Stimulated activated CD8-positive, alpha-beta memory T cell treated with anti-CD3 and anti-CD28 coated beads, Interleukin-15, amount 100 ng/mL, for 4 hours (primary cell): ENCODE data around the gene ABHD8.

Source experiments
- DNase-seq, 2 donors: peaks; one replicate each; pipeline ENCODE4 v3.0.0-alpha.2; 2020; ENCODE audit warnings: low read depth in 2 of 2

The ABHD8 gene, protein sequence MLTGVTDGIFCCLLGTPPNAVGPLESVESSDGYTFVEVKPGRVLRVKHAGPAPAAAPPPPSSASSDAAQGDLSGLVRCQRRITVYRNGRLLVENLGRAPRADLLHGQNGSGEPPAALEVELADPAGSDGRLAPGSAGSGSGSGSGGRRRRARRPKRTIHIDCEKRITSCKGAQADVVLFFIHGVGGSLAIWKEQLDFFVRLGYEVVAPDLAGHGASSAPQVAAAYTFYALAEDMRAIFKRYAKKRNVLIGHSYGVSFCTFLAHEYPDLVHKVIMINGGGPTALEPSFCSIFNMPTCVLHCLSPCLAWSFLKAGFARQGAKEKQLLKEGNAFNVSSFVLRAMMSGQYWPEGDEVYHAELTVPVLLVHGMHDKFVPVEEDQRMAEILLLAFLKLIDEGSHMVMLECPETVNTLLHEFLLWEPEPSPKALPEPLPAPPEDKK

GRCh38 chr19:17303167-17303939, at the start of gene ABHD8:
Gene ABHD8, minus strand, starts transcription at chr19:17303425. Its CDS starts 1,809 bp downstream, at chr19:17301616.
- DNase-seq = peak; percentile 80 to 87

DNA sequence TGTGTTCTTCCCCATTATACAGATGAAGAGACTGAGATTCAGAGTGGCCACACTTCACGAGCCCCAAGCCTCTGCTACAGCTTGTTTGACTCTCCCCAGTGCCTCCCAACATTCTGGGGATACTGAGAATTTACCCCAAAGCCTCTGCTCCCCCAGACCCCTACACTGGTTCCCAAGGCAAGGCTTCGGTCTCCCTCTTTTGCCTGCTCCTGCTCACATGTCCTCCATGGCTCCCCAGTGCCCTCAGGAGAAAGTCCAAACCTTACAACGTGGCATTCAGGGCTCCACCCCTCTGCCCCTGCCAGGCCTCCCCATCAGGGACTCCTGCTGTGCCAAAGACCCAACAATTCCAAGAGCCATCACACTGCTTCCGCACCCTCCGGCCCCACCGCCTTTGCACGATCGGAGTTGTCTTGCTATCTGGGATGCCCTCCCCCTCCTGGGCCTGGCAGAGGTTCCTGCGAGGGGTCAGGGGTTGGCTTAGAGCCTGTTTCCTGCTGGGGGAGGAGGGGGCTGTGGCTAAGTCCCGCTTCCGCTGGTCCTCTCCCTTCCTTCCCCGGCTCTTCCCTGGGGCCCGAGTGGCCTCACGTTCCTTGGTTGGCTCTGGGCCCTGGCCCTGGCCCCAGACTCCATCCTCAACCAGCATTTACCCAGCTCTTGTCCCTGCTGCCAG, 49.5 kb upstream of the ABHD8 start:
- no peak for DNase-seq

- DNase-seq = no peak
These were observed 48.7 kb upstream of the ABHD8 start for GRCh38 chr19:17351815-17352435.

DNA sequence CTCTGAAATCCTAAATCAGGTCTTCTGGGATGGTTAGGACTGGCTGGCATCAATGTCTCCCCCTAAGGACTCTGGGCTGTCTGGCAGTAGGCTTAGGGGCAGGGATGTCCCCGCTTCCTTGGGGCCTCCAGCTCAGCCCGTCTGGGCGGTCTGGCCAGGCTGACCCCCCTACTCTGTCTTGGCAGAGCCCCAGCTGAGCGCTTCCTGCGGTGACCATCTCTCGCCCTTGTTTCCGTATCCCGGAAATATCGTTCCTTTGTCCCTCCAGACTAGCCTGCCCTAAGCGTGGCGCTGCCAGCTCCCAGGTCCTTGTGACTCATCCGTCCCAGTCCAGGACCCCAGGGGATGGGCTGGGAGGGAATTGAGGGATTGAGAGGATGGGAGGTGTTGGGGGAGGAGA, 45.5 kb upstream of the ABHD8 start:
- DNase-seq = no peak

DNA sequence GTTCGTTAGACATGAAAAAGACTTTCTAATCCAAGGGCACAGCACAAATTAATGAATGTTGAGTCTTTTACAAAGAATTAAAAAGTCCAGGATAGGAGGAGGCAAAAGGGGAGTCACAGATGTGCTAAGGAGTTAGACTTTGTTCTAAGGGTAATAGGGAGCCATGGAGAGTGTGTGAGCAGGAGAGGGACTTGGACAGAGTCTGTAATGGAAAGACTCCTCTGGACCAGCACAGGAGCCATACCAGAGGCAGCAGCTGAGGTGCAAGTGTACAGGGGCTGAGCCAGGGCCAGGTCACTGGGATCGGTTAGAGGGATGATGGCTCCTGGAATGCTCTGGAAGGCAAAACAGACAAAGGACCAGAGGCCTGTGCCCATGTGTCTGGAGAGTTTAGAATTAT, 44.7 kb upstream of the ABHD8 start:
- no peak for DNase-seq

- DNase-seq = no peak
These were observed 44.1 kb upstream of the ABHD8 start for GRCh38 chr19:17347361-17347760.

DNA sequence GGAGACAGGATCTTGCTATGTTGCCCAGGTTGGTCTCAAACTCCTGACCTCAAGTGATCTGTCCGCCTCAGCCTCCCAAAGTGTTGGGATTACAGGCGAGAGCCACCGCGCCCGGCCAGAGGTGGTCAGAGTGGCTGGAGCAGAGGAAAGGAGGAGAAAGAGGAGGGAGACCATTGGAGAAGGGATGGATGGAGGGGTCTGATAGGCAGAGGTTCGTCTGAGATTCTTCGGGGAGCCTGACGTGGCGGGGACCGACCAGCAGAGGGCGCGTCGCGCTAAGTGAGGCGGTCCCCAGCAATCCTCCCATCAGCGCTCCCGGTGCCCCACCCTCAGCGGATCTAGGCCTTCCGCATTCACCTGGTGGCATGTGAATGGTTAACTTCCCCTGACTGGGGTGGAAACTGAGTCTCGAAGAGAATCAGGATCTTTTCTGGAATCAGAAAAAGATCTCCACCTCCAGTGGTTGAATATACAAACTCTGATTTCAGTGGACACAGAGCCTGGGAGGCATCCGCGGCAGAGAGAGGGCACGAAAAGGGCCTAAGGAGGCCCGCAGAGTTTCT, 43.0 kb upstream of the ABHD8 start:
- peak in 1 of 2 donors; percentile 34 for DNase-seq

GRCh38 chr19:17341845-17342244, 38.6 kb upstream of the ABHD8 start:
- DNase-seq = no peak

DNA sequence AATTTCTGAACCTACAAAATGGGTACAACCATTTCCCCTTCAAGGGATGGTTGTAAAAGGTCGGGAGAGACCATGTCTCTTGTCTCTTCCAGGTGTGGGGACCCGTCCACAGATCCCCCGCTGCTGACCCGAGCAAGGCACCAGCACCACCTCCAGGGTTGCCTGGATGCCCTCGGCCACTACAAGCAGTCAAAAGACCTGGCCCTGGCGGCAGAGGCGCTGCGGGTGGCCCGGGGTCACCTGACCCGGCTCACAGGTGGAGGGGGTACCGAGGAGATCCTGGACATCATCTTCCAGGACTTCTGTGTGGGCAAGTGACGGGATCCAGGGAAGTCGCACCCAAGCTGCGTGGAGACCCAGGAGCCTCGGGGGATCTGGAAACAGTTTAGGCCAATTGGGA, 38.2 kb upstream of the ABHD8 start:
- no peak for DNase-seq

GRCh38 chr19:17340871-17341357, 37.7 kb upstream of the ABHD8 start:
- no peak for DNase-seq

DNA sequence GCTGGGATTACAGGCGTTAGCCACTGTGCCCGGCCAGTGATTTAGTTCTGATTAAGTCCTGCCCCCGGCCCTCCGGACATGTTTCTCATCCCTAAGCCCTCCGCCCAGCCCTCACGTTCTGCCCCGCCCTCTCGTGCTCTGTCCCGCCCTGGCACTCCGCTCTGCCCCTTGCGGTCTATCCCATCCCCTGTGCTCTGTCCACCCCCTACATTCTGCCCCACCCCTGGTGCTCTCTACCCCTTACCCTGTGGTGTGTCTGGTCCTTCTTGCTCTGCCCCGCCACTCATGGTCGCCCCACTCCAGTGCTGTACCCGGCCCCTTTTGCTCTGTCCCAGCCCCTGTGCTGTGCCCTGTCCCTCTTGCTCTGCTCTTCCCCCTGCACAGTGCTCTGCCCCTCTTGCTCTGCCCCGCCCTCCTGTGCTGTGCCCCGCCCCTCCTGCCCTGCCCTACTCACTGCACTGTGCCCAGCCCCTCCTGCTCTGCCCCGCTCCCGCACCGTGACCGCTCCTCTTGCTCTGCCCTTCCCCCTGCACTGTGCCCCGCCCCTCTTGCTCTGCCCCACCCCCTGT, 37.2 kb upstream of the ABHD8 start:
- no peak for DNase-seq

GRCh38 chr19:17339088-17339741, 36.0 kb upstream of the ABHD8 start:
- DNase-seq = no peak

- no peak for DNase-seq
These were observed 35.3 kb upstream of the ABHD8 start for GRCh38 chr19:17338433-17339078.

- DNase-seq = peak in 1 of 2 donors; percentile 11
These were observed 34.6 kb upstream of the ABHD8 start for GRCh38 chr19:17337675-17338432.

DNA sequence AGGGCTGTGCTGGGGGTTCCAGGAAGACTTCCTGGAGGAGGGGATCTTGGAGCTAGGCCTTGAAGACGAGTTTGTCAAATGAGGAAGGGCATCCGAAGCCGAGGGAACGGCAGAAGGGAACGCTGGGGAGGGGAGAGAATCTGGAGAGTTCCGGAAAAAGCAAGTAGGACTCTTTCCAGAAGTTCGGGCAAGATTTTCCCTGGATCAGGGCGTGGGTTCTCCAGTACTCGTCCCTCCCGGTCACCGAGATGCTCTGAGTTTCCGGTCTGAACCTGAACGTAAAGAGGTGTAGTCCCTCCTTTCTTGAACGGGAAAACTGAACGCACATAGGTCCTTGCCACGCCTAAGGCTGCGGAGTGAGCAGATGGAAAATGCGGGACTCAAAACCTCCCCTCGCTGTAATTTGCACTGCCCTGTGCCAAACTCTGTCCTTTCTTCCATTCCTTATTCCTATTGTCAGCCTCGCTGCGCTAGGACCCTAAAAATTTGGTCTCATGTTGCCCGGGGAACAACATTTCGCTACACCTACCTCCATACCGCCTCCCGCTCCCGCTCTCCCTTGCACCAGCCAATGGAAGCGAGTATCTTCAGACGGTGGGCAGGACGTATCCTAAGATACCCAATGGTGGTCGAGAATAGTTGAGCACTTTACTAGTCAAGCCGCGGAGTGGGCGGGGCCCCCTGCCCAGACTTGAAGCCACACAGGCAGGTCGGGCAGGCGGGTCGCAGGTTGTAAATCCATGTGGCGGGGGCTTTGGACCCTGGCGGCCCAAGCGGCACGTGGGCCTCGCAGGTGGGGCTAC, 33.8 kb upstream of the ABHD8 start, which contains the start of gene GTPBP3:
GTPBP3 (plus strand) TSS at position 682 of the 803 bp plus-strand sequence; CDS start at position 741, 59 bp downstream.
- DNase-seq = peak; percentile 91 to 96

DNA sequence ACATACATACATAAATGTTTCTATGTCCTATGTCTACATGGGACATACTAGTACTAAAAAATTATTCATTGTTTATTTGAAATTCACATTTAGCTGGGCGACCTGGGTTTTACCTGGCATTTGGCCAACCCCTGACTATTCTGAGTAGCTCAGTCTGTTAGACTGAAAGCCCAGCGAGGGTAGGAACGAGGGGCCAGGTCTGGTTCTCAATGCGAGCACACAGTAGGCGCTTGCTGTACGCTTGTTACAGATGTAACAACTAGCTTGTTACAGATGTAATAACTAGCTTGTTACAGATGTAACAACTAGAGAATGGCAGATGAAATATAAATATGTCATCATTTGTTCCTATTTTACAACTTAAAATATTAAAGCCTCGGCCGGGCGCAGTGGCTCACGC, 32.4 kb upstream of the ABHD8 start:
- DNase-seq = no peak

GRCh38 chr19:17334414-17335409, 31.5 kb upstream of the ABHD8 start, which contains the start of gene ANO8:
Gene ANO8, minus strand, starts transcription at chr19:17334855. Its CDS starts 185 bp downstream, at chr19:17334670.
- peak; percentile 88 to 90 for DNase-seq
